HEK293 (cell line): ENCODE results near the gene FBXL13.
A peak's percentile ranks its signal among the peaks of the same experiment; 100 is the strongest.

ENCODE experiments used
- CTCF ChIA-PET: fragments of 350-600 bp; formaldehyde crosslinking; extraction: SDS; loops from one replicate; lab custom pipeline; 2021; ENCODE audit warnings: antibody characterized with exemption; lab: Yijun Ruan, JAX
- POLR2A ChIA-PET: fragments of 300-600 bp; formaldehyde crosslinking; extraction: SDS; loops from one replicate; lab custom pipeline; 2020; ENCODE audit warnings: antibody characterized with exemption, inconsistent platforms; lab: Yijun Ruan, JAX
- H3K27ac ChIP-seq: fragments of 200-500 bp; sonication (Bioruptor generic); 2 replicates; pipeline ENCODE4 v1.5.1; 2014; ENCODE audit warnings: low read depth, low read length, control low read depth, inconsistent platforms; ENCODE audit errors: extremely low read depth
- H3K36me3 ChIP-seq, 2 experiments: fragments of 200-500 bp in 1 of 2; sonication (Bioruptor generic) in 1 of 2; 1 replicate in 1 of 2; 2 replicates in 1 of 2; pipeline ENCODE4 v1.5.1; 2014 to 2017; ENCODE audit warnings: inconsistent platforms in 2 of 2, low read length in 2 of 2; ENCODE audit not compliant: control insufficient read depth in 2 of 2, insufficient read depth in 1 of 2
- H3K4me1 ChIP-seq: fragments of 200-500 bp; sonication (Bioruptor generic); 2 replicates; pipeline ENCODE4 v1.5.1; 2014; ENCODE audit warnings: mild to moderate bottlenecking, low read length, inconsistent platforms; ENCODE audit not compliant: control insufficient read depth, insufficient read depth
- H3K4me3 ChIP-seq: 2 replicates; pipeline ENCODE4 v1.5.1; 2011; ENCODE audit warnings: low read depth, mild to moderate bottlenecking, control low read depth, low read length, moderate library complexity
- H3K9me3 ChIP-seq: fragments of 200-500 bp; sonication (Bioruptor generic); 2 replicates; pipeline ENCODE4 v1.5.1; 2014; ENCODE audit warnings: low read depth, low read length, inconsistent platforms; ENCODE audit not compliant: control insufficient read depth, insufficient read depth
- EGR2 ChIP-seq: fragments of 450-650 bp; formaldehyde crosslinking; IDR thresholded peaks from 2 replicates; pipeline ENCODE4 v1.5.1; 2016; ENCODE audit warnings: low read depth, missing biosample characterization, missing genetic modification characterization
- KLF16 ChIP-seq: fragments of 450-650 bp; formaldehyde crosslinking; IDR thresholded peaks from 2 replicates; pipeline ENCODE4 v1.5.1; 2017; ENCODE audit warnings: missing biosample characterization, missing genetic modification characterization
- KLF17 ChIP-seq: fragments of 450-650 bp; formaldehyde crosslinking; IDR thresholded peaks from 2 replicates; pipeline ENCODE4 v1.5.1; 2016; ENCODE audit warnings: missing biosample characterization, missing genetic modification characterization
- OSR2 ChIP-seq: fragments of 450-650 bp; formaldehyde crosslinking; IDR thresholded peaks from 2 replicates; pipeline ENCODE4 v1.5.1; 2016; ENCODE audit warnings: missing biosample characterization, missing genetic modification characterization
- PRDM1 ChIP-seq: fragments of 450-650 bp; formaldehyde crosslinking; IDR thresholded peaks from 2 replicates; pipeline ENCODE4; 2016; ENCODE audit warnings: missing biosample characterization, missing genetic modification characterization
- PRDM2 ChIP-seq: fragments of 450-650 bp; formaldehyde crosslinking; IDR thresholded peaks from 2 replicates; pipeline ENCODE4 v1.5.1; 2016; ENCODE audit warnings: missing biosample characterization, missing genetic modification characterization, borderline replicate concordance
- RBAK ChIP-seq: fragments of 450-650 bp; formaldehyde crosslinking; IDR thresholded peaks from 2 replicates; pipeline ENCODE4 v1.5.1; 2016; ENCODE audit warnings: missing biosample characterization, missing genetic modification characterization
- ZBTB44 ChIP-seq: fragments of 450-650 bp; IDR thresholded peaks from 2 replicates; pipeline ENCODE4 v1.5.1; 2018; ENCODE audit warnings: missing biosample characterization, mild to moderate bottlenecking, missing genetic modification characterization
- ZFP37 ChIP-seq: fragments of 450-650 bp; formaldehyde crosslinking; IDR thresholded peaks from 2 replicates; pipeline ENCODE4 v1.5.1; 2016; ENCODE audit warnings: missing biosample characterization, missing genetic modification characterization
- ZNF133 ChIP-seq: fragments of 450-650 bp; formaldehyde crosslinking; IDR thresholded peaks from 2 replicates; pipeline ENCODE4 v1.5.1; 2016; ENCODE audit warnings: missing biosample characterization, missing genetic modification characterization
- ZNF148 ChIP-seq: fragments of 450-650 bp; formaldehyde crosslinking; IDR thresholded peaks from 2 replicates; pipeline ENCODE4 v1.5.0; 2017; ENCODE audit warnings: missing biosample characterization, missing genetic modification characterization, borderline replicate concordance
- ZNF221 ChIP-seq: fragments of 450-650 bp; formaldehyde crosslinking; IDR thresholded peaks from 2 replicates; pipeline ENCODE4 v1.5.1; 2017; ENCODE audit warnings: missing biosample characterization, missing genetic modification characterization, borderline replicate concordance
- ZNF324 ChIP-seq: fragments of 450-650 bp; formaldehyde crosslinking; IDR thresholded peaks from 2 replicates; pipeline ENCODE4 v1.5.1; 2016; ENCODE audit warnings: missing biosample characterization, missing genetic modification characterization
- ZNF335 ChIP-seq: fragments of 450-650 bp; formaldehyde crosslinking; conservative IDR thresholded peaks from 2 replicates; pipeline ENCODE4 v1.5.1; 2016; ENCODE audit warnings: missing biosample characterization, missing genetic modification characterization
- ZNF449 ChIP-seq: fragments of 450-650 bp; formaldehyde crosslinking; IDR thresholded peaks from 2 replicates; pipeline ENCODE4 v1.5.1; 2017; ENCODE audit warnings: missing biosample characterization, mild to moderate bottlenecking, missing genetic modification characterization, moderate library complexity
- ZNF561 ChIP-seq: fragments of 450-650 bp; IDR thresholded peaks from 2 replicates; pipeline ENCODE4 v1.5.1; 2018; ENCODE audit warnings: missing biosample characterization, missing genetic modification characterization, borderline replicate concordance
- ZNF660 ChIP-seq: fragments of 450-650 bp; IDR thresholded peaks from 2 replicates; pipeline ENCODE4 v1.5.1; 2018; ENCODE audit warnings: missing biosample characterization, mild to moderate bottlenecking, missing genetic modification characterization
- ZNF670 ChIP-seq: fragments of 450-650 bp; formaldehyde crosslinking; IDR thresholded peaks from 2 replicates; pipeline ENCODE4 v1.5.1; 2016; ENCODE audit warnings: missing biosample characterization, missing genetic modification characterization, low read depth
- ZNF785 ChIP-seq: fragments of 450-650 bp; formaldehyde crosslinking; IDR thresholded peaks from 2 replicates; pipeline ENCODE4 v1.5.1; 2016; ENCODE audit warnings: missing biosample characterization, missing genetic modification characterization

Gene FBXL13

GRCh38 chr7:102859084-102859798, 215.4 kb downstream of the FBXL13 start:
- Histone ChIP-seq H3K9me3 (no peaks in the 10 kb centered on the region), H3K4me3 (no peak overlapping the region), H3K36me3 (no peaks in the 10 kb centered on the region), H3K4me1 (no peaks in the 10 kb centered on the region), H3K27ac (no peak overlapping the region)
- POLR2A ChIA-PET: no interaction called here
- TF ChIP-seq ZNF335 (peak; percentile 47), PRDM1 (0 out of 2 replicates have a peak, but pooled peaks have one; percentile 7), ZNF133 (tag by site-specific recombination) (no peak), ZNF148 (tag by site-specific recombination) (no peak)
- CTCF ChIA-PET: no interaction called here

GRCh38 chr7:102856036-102856435, 218.6 kb downstream of the FBXL13 start:
- Histone ChIP-seq H3K27ac (no peak overlapping the region), H3K4me1 (no peaks in the 10 kb centered on the region), H3K36me3 (no peaks in the 10 kb centered on the region), H3K9me3 (no peaks in the 10 kb centered on the region), H3K4me3 (no peak overlapping the region)
- TF ChIP-seq ZNF449 (tag by site-specific recombination) (no peak), EGR2 (tag by site-specific recombination) (no peak), PRDM2 (tag by site-specific recombination) (no peak), ZNF221 (tag by site-specific recombination) (no peak), ZNF660 (no peak), ZNF785 (tag by site-specific recombination) (no peak), ZNF324 (no peak)
- ChIA-PET POLR2A (no interaction called here), CTCF (no interaction called here)

- POLR2A ChIA-PET: interaction anchor here (0.6 kb wide), 1 partner anchor 22 kb away, joined by 3 read pairs; no protein-coding TSS in a partner anchor
- CTCF ChIA-PET: no interaction called here
- no peak overlapping the region for H3K4me3 ChIP-seq
- no peak overlapping the region for H3K27ac ChIP-seq
- no peaks in the 10 kb centered on the region for H3K4me1 ChIP-seq
- H3K9me3 ChIP-seq: no peaks in the 10 kb centered on the region
- no peaks in the 10 kb centered on the region for H3K36me3 ChIP-seq
- no peak for TF ChIP-seq OSR2 (tag by site-specific recombination)
- no peak for TF ChIP-seq ZNF561 (tag by site-specific recombination)
- no peak for TF ChIP-seq RBAK (tag by site-specific recombination)
- no peak for TF ChIP-seq ZBTB44 (tag by site-specific recombination)
- no peak for TF ChIP-seq ZNF670 (tag by site-specific recombination)
- TF ChIP-seq ZFP37 (tag by site-specific recombination): no peak
- no peak for TF ChIP-seq KLF17 (tag by site-specific recombination)
- no peak for TF ChIP-seq KLF16 (tag by site-specific recombination)
Observed at GRCh38 chr7:102849538-102849937, 225.1 kb downstream of the FBXL13 start.
